Peyer's patch (tissue), 4 donors: Measurements from ENCODE around the gene LGI4.

Experiments used
- POLR2A ChIP-seq, 2 donors: fragments of 450-650 bp; IDR thresholded peaks; one replicate each; pipeline ENCODE4 v1.5.1; 2017; ENCODE audit warnings: antibody characterized with exemption in 2 of 2, mild to moderate bottlenecking in 2 of 2, moderate library complexity in 2 of 2
- TF ChIP-seq, protein P1 (sequence below), 6 experiments: fragments of 450-650 bp in 4 of 6; fragments of 200-600 bp in 2 of 6; sonication (generic) in 1 of 6; IDR thresholded peaks; one replicate each; pipeline ENCODE4 v1.5.1; 2017 to 2019; ENCODE audit warnings: antibody characterized with exemption in 6 of 6, mild to moderate bottlenecking in 3 of 6, moderate library complexity in 1 of 6

GRCh38 chr19:35076026-35076370 is 58.9 kb downstream of the LGI4 start:
- TF ChIP-seq POLR2A (IDR thresholded peaks at IDR 0.05) = no peak
- TF ChIP-seq, protein P1, sequence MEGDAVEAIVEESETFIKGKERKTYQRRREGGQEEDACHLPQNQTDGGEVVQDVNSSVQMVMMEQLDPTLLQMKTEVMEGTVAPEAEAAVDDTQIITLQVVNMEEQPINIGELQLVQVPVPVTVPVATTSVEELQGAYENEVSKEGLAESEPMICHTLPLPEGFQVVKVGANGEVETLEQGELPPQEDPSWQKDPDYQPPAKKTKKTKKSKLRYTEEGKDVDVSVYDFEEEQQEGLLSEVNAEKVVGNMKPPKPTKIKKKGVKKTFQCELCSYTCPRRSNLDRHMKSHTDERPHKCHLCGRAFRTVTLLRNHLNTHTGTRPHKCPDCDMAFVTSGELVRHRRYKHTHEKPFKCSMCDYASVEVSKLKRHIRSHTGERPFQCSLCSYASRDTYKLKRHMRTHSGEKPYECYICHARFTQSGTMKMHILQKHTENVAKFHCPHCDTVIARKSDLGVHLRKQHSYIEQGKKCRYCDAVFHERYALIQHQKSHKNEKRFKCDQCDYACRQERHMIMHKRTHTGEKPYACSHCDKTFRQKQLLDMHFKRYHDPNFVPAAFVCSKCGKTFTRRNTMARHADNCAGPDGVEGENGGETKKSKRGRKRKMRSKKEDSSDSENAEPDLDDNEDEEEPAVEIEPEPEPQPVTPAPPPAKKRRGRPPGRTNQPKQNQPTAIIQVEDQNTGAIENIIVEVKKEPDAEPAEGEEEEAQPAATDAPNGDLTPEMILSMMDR (IDR thresholded peaks at IDR 0.05) = no peak
